ENCODE data around the gene SUFU.
"Not testable (repeated sequence)": the region's sequence is repeated elsewhere in the genome, so short reads cannot be mapped to it uniquely, and the experiment has no call there.

The SUFU gene

DNA sequence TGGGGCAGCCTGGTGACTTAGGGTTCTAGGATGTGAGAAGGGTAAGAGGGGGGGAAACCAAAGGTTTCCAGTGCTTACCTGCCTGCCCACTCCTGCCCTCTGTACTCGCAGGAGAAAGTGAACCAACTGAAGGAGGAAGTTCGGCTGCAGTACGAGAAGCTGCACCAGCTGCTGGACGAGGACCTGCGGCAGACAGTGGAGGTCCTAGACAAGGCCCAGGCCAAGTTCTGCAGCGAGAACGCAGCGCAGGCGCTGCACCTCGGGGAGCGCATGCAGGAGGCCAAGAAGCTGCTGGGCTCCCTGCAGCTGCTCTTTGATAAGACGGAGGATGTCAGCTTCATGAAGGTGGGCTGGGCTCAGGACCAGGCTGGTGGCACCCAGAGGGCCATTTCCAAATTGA lies 151.2 kb downstream of the SUFU start:
- no peak for DNase-seq

DNA sequence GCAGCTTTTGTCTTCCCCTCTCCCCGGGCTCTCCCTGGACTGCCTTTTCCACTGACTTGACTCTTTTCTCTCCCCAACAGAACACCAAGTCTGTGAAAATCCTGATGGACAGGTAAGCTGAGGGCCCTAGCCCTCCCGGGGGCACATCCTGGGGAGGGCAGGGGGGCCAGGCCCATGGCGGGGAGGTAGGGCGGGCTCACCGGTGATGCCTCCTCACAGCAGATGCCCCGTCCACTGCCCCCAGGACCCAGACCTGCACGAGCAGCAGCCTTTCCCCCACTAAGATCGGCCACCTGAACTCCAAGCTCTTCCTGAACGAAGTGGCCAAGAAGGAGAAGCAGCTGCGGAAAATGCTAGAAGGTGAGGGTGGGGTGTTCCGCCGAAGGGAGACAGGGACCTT lies 152.3 kb downstream of the SUFU start:
- no peak for DNase-seq

DNA sequence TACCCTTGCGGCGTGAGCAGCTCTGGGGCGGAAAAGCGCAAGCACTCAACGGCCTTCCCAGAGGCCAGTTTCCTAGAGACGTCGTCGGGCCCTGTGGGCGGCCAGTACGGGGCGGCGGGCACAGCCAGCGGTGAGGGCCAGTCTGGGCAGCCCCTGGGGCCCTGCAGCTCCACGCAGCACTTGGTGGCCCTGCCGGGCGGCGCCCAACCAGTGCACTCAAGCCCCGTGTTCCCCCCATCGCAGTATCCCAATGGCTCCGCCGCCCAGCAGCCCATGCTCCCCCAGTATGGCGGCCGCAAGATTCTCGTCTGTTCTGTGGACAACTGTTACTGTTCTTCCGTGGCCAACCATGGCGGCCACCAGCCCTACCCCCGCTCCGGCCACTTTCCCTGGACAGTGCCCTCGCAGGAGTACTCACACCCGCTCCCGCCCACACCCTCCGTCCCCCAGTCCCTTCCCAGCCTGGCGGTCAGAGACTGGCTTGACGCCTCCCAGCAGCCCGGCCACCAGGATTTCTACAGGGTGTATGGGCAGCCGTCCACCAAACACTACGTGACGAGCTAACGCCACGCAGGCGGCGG lies 153.1 kb downstream of the SUFU start:
- DNase-seq: no peak

DNA sequence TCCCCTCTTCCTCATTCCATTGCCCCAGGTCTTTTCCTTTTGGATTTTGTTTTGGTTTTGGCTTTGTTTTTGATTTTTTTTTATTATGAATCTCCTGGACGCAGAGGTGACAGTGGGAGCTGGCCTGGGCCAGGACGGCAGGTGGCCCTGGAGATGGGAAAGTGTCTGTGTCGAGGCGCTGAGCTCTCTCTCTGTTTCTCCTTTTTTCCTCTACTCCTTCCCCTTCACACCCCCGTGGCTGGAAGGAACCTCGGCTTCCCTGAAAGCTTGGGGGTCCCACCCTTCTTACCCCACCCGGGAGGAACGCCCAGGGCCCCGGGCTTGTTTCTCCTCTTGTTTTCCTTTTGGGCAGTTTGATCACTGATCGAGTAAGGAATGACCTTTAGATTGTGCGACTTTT lies 153.7 kb downstream of the SUFU start:
- DNase-seq: no peak

DNA sequence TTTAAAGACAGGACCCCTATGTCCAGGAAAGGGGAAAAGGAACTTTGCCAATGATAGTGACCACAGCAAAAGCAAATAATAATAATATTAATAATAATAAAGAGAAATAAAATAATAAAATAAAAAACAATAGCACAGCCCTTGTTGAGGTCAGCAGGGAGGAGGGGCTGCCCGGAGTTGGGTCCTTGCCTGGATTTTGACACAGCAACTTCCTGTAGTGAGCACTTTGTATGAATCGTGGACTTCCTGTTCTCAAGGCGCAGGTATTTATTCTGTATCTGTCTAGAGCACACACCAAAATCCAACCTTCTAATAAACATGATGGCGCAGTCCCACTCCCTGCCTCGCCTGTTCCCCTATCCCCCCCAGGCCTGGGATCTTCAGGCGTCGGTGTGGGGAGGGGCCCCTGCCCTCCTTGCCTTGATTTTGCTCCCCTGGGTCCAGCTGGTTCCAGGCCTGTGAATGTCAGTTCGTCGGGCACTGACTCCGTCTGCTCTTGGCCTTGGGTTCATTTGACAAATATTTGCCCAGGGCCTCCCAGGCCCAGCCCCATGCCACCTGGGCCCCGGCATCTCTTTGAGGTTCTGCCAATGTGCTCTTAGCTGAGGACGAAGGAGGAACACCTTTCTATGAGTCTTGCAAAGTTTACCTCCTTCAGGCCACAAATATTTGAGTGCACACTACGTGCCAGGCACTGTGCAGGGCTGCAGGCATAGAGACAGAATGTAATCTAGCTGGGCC lies 154.4 kb downstream of the SUFU start:
- no peak for DNase-seq

DNA sequence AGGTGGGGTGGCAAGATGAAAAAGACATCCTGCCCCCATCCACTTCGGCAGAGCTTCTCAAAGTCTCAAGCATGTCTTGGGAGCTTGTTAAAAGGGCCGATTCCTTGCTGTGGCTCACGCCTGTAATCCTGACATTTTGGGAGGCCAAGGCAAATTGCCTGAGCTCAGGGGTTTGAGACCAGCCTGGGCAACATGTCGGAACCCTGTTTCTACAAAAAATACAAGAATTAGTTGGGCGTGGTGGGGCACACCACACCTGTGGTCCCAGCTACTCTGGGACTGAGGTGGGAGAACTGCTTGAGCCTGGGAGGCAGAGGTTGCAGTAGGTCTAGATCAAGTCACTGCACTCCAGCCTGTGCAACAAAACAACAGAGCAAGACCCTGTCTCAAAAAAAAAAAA lies 155.0 kb downstream of the SUFU start:
- no peak for DNase-seq

DNA sequence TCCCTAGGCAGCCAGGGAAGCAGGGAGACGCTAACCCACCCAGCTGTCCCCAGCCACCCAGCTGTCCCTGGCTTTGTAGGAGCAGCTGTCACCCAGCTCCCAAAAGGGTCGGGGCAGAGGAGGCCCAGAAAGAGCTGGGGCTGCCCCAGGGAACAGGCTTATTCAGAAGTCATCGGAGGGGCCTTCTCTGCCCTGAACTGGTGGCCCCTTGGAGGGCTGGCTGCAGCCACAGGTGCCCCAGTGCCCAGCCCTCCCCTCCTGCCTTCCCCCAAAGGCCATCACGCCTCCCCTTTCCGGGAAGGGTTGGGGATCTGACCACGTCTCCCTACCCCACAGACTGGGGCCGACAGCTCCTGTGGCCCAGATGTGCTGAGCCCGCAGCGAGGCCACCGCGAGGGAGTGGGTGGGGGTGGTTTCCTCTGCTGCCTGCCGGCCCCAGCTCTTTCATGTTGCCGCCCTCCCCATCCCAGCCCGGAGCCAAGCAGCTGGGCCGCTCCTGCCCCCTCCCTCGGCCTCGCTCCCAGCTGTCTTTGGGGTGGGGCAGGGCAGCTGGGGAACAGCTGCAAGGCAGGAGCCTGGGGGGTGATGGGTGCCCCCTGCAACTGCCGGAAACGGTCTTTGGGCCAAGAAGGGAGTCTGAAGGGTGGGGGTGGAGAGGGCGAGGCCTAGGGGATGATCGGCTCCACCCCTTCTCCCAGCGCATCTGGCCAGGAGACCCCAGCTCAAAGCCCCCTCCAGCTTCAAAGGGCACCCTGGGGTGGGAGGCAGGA lies 157.3 kb downstream of the SUFU start:
- DNase-seq: peak; percentile 86

DNA sequence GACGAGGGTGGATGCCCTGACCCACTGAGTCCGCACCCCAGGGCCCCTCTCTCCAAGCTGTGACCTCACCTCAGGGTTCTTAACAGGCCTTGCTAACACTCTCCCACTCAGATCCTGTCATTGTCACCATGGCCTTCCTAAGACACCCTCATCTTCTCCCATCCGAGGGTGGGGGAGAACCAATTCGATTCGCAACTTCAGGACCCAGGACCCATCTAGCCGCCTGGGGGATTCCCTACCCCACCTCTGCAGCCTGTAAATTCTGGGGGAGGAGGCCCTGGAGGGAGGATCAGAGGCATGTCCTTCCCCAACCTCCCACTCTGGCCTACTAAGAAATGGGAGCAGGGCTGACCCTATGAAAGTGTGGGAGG lies 157.9 kb downstream of the SUFU start:
- no peak for DNase-seq

DNA sequence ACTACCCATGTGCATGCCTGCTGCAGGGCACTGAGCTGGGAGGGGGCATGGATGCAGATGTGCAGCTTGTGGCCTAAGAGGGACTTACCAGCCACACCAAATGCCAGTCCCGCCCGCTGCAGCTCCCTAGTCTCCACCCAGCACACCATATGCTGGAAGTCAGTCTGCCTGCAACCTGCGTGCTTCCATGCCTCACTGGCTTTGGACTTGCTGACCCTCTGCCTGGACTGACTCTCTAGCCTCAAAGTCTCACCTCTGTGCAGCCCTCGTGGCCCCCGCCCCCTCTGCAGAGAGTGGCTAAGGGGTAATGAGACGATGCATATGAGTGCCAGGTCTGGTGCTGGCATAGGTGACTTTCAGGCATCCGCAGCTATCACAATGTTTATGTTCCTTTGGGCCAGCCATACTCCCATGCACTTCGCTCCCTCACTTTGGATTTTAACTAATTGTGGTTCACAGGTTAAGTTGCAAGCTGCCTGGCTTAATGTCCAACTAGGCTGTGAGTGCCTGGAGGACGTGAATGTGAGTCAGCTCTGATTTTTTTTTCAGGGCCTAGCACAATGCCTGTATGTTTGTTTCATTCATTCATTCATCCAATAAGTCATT lies 162.2 kb downstream of the SUFU start:
- DNase-seq: no peak

DNA sequence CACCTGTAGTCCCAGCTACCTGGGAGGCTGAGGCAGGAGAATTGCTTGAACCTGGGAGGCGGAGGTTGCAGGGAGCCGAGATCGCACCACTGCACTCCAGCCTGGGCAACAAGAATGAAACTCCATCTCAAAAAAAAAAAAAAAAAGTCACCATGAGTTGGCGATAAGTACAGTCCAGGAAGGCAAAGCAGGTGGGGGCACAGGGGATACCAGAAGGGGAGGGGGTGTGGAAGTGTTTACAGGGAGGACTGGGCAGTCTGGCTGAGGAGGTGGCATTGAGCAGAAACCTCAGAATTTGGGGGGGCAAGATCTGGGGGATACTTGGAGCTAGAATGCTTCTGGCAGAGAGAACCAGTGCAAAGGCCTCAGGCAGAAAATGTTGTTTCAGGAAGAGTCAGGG lies 163.6 kb downstream of the SUFU start:
- not testable (repeated sequence) for DNase-seq

DNA sequence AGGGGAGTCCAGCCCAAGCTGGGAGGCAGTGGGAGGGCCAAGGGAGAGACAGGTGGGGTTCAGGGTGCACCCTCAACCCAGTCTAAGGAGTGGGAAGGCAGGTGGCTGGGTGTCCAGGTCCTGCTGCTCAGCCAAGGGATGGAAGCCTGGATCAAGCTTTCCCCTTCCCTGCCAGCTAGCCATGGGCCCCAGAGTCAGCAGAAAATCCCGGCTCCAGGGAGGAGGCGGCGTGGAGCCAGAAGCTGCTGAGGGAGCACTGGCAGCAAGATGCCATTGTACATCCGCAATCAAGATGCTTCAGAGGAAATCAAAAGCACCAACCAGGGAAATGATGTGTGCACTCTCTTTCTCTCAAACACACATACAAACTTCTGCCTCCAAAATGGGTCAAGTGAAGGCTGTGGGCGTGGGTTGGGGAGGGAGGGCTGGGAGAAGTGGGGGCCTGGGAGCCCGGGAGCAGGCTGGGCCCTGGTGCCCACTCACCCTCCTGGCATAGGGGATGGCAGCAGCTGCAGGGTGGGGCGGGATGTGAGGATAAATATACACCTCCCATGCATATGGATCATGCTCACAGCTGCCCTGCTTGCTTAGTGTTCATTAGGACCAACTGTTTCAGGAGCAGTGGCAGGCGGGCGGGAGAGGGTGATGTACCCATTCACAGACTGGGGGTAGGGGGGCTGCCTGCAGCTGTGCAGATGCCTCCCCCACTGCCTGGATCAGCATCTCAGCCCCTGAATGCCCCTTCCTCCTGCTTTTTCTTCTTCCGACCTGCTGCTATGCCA lies 164.7 kb downstream of the SUFU start:
- DNase-seq: no peak

DNA sequence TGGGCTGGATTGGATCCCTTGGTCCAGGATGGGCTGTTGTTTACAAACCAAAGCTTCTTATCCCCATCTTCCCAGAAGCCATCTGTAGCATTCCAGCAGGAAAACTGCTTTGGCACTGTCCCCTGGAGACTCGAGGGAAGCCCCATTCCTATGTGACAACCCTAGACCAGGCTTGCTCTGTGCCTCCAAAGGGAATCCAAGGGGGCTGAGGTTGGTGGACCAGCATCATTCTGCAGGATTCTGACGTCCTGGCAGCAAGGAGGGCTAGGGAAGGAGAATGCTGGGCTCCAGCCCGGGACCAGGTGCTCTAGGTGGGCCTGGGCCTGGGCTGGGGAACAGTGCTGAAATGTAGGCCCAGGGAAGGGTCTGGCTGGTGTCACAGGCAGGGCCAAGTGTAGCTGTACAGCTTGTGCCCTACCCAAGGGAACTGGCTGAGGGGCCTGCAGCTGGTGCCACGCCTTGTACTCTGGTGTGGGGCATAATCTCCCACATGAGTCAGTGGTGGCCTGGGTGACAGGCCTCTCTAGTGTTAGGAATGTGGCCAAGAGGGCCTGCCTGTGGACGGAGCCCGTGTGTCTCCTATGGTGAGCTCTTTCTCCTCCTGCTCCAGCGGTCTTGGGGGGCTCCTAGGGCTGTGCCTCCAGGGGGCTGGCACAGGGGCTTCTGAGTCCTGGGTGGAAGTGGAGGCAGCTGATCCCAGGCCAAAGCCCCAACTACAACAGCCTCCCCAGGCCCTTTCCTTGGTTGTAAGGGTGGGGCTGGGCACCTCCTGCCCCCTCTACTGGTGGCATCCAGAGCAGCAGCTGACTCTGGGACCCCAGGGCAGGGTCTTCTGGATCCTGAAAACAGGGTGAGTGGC lies 165.7 kb downstream of the SUFU start:
- peak; percentile 65 for DNase-seq

DNA sequence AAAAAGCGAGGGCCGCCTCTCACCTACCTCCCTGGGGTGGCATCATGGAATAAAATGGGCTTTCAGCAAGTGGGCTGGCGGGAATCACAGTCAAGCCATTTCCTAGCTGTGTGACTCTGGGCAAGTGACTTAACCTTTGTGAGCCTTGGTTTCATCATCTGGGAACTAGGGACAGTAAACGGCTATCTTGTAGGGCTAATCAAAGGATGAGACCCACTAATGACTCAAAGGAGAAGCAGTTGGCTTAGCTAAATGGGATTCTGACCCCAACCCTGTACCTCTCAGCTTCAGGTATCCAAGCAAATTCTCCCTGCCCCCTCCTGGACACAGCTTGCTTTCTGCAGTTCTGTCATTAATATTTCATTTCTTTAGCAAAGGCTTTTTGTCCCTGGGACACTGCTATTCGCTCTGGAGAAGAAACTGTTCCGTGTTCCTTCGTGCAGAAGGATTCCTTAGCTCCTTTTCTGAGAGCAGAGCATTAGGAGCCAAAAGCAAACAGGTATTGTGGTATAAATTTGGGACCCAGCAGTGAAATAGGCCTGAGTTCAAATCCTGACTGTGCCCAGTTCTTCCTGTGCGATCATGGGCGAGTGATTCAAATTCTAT lies 166.4 kb downstream of the SUFU start:
- no peak for DNase-seq

DNA sequence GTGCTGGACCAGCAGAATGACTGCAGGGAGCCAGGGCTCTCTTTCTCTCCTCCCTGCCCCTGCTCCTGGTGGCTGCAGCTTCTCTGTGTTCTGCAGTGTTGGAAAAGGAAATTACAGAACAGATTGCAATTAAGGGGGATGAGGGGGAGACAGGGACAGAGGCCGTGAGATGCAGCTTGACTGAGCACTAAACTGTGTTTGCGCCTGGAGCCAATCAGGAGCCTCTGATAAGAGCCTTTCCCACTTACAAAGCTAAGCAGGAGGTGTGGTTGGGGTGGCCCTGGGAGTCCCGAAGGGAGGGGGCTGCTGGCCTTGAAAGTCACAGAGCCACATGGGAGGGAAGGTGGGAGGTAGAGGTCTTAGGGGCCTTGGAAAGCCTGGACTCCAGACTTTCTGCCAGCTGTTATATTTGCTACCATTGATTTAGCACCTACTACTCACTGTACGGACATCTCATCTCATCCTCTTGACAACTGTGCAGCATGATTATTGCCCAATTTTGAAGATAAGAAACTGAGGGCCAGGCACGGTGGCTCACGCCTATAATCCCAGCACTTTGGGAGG lies 167.2 kb downstream of the SUFU start:
- peak; percentile 59 for DNase-seq

DNA sequence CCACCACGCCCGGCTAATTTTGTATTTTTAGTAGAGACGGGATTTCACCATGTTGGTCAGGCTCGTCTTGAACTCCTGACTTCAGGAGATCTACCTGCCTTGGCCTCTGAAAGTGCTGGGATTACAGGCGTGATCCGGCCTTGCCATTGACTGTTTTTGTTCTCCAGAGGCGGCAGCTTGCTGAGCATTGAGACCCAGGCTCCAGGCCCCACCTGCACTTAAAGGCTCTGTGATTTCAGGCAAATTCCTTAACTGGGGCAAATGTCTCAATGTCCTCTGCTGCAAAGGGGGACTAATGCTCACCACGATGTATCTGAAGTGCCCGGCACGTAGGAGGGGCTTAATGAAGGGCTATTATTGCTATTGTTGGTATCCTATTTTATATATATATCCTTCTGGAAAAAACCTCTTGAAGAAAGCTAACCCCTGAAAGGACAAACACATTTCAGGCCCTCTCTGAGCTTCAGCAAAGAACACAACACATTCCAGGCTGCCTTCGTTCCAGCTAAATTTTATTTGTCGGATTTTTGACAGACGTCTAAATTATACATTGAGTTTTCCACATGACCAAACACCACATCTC lies 169.6 kb downstream of the SUFU start:
- no peak for DNase-seq

DNA sequence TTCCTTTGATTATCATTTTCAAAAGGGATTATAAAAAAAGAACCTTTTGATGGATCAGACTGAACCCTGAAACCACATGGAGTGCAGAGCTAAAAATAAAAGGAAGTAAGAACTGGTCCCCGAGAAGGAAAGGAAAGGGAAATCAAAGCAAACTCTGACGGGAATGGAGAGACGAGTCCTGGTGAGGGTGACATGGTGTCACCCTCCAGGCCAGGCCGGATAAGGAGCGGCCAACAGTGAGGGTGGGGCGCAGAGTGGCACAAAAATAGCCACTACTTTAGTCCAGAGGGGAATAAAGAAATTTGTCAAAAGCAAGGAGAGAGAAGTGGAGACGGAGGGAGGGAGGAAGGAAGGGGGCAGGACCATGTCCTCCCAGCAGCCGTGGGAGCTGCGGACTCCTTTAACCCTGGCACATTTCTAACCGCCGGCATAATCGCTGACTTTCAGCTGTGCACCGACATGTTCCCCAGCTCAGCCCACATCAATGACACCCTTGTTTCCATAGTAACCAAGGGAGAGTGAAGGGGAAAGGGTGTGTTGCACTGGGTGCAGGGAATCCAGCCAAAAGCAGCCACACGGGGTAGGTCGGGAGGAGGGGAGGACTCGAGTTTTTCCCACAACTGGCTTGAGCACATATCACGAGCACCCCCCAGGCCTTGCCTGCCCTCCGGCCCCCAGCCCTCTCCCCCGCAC lies 170.2 kb downstream of the SUFU start:
- peak; percentile 97 for DNase-seq

DNA sequence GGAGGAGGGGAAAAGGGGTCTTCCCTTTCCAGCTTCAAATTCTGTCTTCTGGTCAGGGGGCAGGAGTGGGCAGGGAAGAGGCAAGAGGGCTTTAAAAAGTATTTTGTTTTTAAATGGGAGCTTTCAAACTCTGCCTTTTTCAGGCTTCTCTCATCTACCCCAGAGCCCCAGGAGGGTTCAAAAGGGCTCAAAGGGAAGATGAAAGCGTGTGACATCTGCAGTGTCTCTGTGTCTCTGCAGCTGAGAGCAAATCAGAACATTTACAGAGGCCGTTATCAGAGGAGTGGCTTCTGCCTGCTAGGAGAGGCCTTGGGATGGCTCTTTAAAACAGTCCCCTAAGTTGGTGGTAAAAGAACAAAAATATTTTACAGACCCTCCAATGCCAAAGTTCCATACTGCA lies 170.8 kb downstream of the SUFU start:
- DNase-seq: peak; percentile 63

DNA sequence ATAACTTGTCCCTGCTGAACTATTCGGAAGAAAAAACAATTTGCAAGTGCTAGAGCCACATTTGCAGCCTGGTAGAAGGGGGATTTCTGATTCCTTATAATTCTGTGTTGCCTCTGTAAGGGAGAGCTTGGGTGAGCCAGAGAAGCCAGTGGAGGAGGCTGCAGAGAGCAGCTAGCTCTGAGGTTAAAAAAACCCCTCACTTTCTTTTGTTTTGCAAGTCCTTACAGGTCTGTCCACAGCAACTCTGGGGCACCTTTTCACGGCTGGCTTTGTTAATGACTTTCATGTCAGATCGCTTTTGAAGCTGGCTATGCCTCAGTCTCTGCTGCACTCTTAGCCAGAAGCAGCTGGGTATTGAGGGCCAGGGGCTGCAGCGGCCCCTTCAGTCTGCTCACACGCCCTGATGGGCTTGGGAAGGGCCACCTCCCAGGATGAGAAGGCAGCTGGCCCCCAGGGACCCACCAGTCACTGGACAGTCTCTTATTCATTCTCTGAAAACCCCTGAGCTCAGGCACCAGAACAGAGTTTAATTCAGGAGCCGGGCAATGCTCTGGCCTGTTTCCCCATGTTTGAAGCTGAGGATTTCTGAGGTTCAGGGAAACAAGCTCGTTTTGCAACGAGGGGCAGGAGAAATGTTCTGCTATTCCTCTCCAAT lies 171.4 kb downstream of the SUFU start:
- DNase-seq: no peak

DNA sequence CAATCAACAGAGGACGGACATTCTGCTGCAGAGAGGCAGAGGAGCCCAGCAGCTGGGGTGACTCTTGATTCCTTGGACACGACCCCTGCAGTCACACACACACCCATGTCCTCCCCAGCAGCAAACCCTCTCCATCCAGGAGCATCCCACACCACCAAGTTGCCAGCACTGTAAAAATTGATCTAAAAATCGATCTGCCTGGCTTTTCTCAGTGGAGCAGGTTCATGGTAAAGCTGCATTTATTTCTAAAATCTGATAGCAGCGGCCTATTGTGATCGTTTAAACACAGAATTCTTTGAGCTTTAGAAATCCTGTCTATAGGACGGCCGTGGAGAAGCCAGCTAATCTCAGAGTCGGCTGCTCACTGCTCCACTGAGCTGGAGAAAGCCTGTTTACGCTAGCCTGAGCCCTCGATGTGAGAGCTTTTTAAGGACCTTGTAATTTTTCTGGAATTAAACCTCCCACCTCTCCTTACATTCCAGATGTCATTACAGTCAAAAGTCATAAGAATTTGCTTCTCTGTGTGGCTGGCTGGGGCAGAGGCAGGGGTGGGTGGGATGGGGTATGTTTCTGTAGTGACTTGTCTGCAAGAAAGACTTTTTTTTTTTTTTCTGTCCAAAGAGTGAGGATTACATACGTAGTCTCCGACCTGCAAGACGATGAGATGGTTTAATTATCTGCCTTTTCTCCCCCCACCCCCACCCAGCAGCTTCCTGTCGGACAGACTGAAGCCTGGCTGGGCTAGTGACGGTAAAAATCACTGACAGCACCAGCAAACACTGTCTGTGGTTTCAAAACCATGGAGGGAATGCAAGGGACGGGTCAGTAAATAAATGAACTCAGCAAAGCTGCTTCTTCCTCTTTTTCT lies 172.1 kb downstream of the SUFU start:
- DNase-seq: peak; percentile 85
